ENCODE measurements around the gene TTLL10. TPM values are rescaled to one million over a fixed set of nuclear protein-coding genes. Genes with fewer than 3 reads are reported as not detected.

The TTLL10 gene
- total RNA-seq, 1 donor from 2014 or later: not detected

DNA sequence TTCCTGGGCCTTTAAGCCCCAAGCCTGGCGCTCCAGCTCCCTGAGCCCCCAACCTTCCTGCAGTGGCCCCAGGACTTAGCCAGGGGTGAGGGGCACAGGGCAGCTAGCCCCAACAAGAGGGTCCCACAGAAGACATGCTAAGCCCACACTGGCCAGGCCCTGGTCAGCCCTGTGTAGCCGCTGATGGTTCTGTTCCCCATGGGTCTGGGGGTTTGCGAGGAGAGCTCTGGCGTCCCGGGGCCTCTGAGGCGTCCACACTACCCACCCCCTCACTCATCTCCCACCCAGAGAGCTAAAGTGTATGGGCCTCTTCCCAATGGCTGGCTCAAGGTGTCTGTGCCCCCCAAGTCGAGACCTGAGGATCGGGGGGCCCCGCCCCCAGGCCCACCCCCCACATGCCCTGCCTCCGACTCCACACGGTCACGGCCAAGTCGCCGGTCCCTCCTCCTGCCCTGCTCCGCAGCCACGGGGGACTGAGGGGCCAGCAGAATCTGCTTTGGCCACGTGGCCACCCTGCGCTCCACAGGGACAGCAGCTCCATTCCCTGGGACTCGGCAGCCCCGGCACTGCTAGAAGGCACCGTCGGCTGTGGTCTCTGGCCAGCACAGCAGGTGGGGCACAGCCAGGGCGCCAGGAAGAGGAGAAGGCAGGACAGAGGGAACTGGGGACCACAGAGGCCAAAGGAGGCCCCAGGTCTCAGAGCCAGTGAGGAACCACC, 24.9 kb downstream of the TTLL10 start:
- peaks cover 11% of the 10 kb centered on the region for H3K9me3 Mint-ChIP-seq (ENCODE audit: unreplicated experiment)
- no peak overlapping the region for H3K27ac Mint-ChIP-seq (ENCODE audit: unreplicated experiment)
- H3K4me1 Mint-ChIP-seq (ENCODE audit: low read depth, unreplicated experiment): no peaks in the 10 kb centered on the region
- H3K79me2 ChIP-seq (ENCODE audit: insufficient read depth, low read length): no peaks in the 10 kb centered on the region
- no peak overlapping the region for H2AFZ ChIP-seq (ENCODE audit: low read depth, low read length)
- H3K27me3 Mint-ChIP-seq (ENCODE audit: low read depth, unreplicated experiment): peaks cover 20% of the 10 kb centered on the region
- DNase-seq (ENCODE audit: low read depth) (no peak), FAIRE-seq (no peak)
- H3K4me3 Mint-ChIP-seq (ENCODE audit: unreplicated experiment): no peak overlapping the region
- no peaks in the 10 kb centered on the region for H3K4me1 ChIP-seq (ENCODE audit: insufficient read depth, low read length)
- no peaks in the 10 kb centered on the region for H4K20me1 ChIP-seq (ENCODE audit: insufficient read depth, low read length)
- no peak for TF ChIP-seq EZH2 (IDR thresholded peaks at IDR 0.05; ENCODE audit: insufficient read depth, low read length)
- TF ChIP-seq, protein P1, sequence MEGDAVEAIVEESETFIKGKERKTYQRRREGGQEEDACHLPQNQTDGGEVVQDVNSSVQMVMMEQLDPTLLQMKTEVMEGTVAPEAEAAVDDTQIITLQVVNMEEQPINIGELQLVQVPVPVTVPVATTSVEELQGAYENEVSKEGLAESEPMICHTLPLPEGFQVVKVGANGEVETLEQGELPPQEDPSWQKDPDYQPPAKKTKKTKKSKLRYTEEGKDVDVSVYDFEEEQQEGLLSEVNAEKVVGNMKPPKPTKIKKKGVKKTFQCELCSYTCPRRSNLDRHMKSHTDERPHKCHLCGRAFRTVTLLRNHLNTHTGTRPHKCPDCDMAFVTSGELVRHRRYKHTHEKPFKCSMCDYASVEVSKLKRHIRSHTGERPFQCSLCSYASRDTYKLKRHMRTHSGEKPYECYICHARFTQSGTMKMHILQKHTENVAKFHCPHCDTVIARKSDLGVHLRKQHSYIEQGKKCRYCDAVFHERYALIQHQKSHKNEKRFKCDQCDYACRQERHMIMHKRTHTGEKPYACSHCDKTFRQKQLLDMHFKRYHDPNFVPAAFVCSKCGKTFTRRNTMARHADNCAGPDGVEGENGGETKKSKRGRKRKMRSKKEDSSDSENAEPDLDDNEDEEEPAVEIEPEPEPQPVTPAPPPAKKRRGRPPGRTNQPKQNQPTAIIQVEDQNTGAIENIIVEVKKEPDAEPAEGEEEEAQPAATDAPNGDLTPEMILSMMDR (IDR thresholded peaks at IDR 0.05; ENCODE audit: insufficient read depth, low read depth, low read length): no peak
- no peaks in the 10 kb centered on the region for H3K9me3 ChIP-seq (ENCODE audit: insufficient read depth, low read depth, low read length)
- no peak overlapping the region for H3K9ac ChIP-seq (ENCODE audit: low read length)
- H3K4me3 ChIP-seq (ENCODE audit: insufficient read depth, low read depth, low read length): no peak overlapping the region
- no peak overlapping the region for H3K27ac ChIP-seq (ENCODE audit: low read depth, low read length)
- H3K27me3 ChIP-seq (ENCODE audit: insufficient read depth, low read length): peaks cover 2% of the 10 kb centered on the region
- no peaks in the 10 kb centered on the region for H3K36me3 ChIP-seq (ENCODE audit: insufficient read depth, low read length)
- no peak overlapping the region for H3K4me2 ChIP-seq (ENCODE audit: low read length)
- H3K36me3 Mint-ChIP-seq (ENCODE audit: low read depth, unreplicated experiment): no peaks in the 10 kb centered on the region

DNA sequence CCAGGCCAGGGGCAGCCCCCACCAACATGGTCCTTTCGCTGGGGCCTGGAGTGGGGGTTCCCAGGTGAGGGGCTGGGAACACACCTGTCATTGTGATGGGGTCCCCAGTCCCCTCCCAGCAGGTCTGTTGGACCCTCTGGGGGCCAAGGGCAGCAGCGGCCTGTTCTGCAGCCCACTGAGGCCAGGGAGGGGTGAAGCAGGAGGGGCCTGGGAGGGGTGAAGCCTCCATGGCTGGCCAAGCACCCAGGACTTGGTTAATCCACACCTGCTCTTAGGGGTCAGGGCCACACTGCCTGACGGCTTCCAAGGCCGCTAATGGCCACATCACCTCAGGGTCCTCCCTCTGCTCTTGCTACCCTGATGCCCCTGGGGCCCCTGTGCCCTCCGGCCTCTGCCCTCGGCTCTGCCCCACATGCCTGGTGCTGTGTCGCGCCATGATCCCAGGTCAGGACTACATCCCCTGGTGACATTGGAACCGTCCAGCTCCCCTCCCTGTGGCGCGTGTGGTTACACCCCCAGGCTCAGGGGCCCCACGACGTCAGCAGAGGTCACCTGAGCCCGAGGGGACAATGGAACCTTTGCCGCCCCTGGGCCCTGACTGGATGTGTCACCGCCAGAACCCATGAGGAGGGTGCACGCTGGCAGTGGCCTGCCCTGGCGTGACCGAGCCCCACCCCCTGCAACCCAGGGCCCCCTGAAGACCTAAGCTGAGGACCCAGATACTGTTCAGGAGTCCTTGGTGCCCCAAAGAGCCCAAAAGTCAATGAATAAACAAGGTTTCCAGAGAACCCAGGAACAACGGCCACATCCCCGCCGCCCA, 25.7 kb downstream of the TTLL10 start:
- Histone ChIP-seq H2AFZ (ENCODE audit: low read depth, low read length) (no peak overlapping the region), H3K79me2 (ENCODE audit: insufficient read depth, low read length) (no peaks in the 10 kb centered on the region), H3K4me2 (ENCODE audit: low read length) (no peak overlapping the region), H3K4me1 (ENCODE audit: insufficient read depth, low read length) (no peaks in the 10 kb centered on the region), H3K9me3 (ENCODE audit: insufficient read depth, low read depth, low read length) (no peaks in the 10 kb centered on the region), H3K27ac (ENCODE audit: low read depth, low read length) (no peak overlapping the region), H3K27me3 (ENCODE audit: insufficient read depth, low read length) (no peaks in the 10 kb centered on the region), H3K36me3 (ENCODE audit: insufficient read depth, low read length) (no peaks in the 10 kb centered on the region), H3K9ac (ENCODE audit: low read length) (no peak overlapping the region), H3K4me3 (ENCODE audit: insufficient read depth, low read depth, low read length) (no peak overlapping the region), H4K20me1 (ENCODE audit: insufficient read depth, low read length) (no peaks in the 10 kb centered on the region)
- Mint-ChIP-seq H3K9me3 (ENCODE audit: unreplicated experiment) (peaks cover 9% of the 10 kb centered on the region), H3K27ac (ENCODE audit: unreplicated experiment) (no peak overlapping the region), H3K36me3 (ENCODE audit: low read depth, unreplicated experiment) (no peaks in the 10 kb centered on the region), H3K4me1 (ENCODE audit: low read depth, unreplicated experiment) (no peaks in the 10 kb centered on the region), H3K27me3 (ENCODE audit: low read depth, unreplicated experiment) (peaks cover 18% of the 10 kb centered on the region), H3K4me3 (ENCODE audit: unreplicated experiment) (no peak overlapping the region)
- TF ChIP-seq EZH2 (IDR thresholded peaks at IDR 0.05; ENCODE audit: insufficient read depth, low read length): no peak
- TF ChIP-seq, protein P1 (IDR thresholded peaks at IDR 0.05; ENCODE audit: insufficient read depth, low read depth, low read length): no peak
- FAIRE-seq: no peak
- no peak for DNase-seq (ENCODE audit: low read depth)

Data from astrocyte (in vitro differentiated cells and primary cell).